Endodermal cell (in vitro differentiated cells): ENCODE results near the gene SIMC1. TPM values are rescaled to one million over a fixed set of nuclear protein-coding genes. Genes with fewer than 3 reads are reported as not detected.

Experiments
- DNase-seq: peaks from one replicate; pipeline ENCODE4 v3.0.0-alpha.2; 2017
- H3K27ac ChIP-seq: 2 replicates; pipeline ENCODE4 v1.5.1; 2013; ENCODE audit warnings: mild to moderate bottlenecking, low read depth, low read length, moderate library complexity
- H3K27me3 ChIP-seq: 2 replicates; pipeline ENCODE4 v1.6.1; 2013; ENCODE audit warnings: mild to moderate bottlenecking, low read length, moderate library complexity; ENCODE audit not compliant: insufficient read depth, control insufficient read depth, poor library complexity, severe bottlenecking
- H3K36me3 ChIP-seq: 2 replicates; pipeline ENCODE4 v1.7.0; 2013; ENCODE audit warnings: mild to moderate bottlenecking, low read length, moderate library complexity; ENCODE audit not compliant: control insufficient read depth, insufficient read depth
- H3K4me1 ChIP-seq: one replicate; pipeline ENCODE4 v1.7.0; 2013; ENCODE audit warnings: low read length; ENCODE audit not compliant: control insufficient read depth, insufficient read depth
- H3K4me3 ChIP-seq: 2 replicates; pipeline ENCODE4 v1.5.1; 2013; ENCODE audit warnings: mild to moderate bottlenecking, low read length, moderate library complexity
- H3K9ac ChIP-seq: 2 replicates; pipeline ENCODE4 v1.6.1; 2013; ENCODE audit warnings: mild to moderate bottlenecking, low read length, moderate library complexity; ENCODE audit not compliant: poor library complexity, severe bottlenecking; ENCODE audit errors: extremely low read depth
- H3K9me3 ChIP-seq: 2 replicates; pipeline ENCODE4 v1.6.1; 2013; ENCODE audit warnings: mild to moderate bottlenecking, low read length, moderate library complexity; ENCODE audit not compliant: control insufficient read depth
- H3K27ac Mint-ChIP-seq: 2 replicates; pipeline ENCODE4 v1.8.0; 2020; ENCODE audit warnings: mixed read lengths
- H3K27me3 Mint-ChIP-seq: 2 replicates; pipeline ENCODE4 v1.8.0; 2021; ENCODE audit warnings: mild to moderate bottlenecking, mixed read lengths; ENCODE audit not compliant: insufficient read depth
- H3K36me3 Mint-ChIP-seq: 2 replicates; pipeline ENCODE4 v1.8.0; 2020; ENCODE audit warnings: low read depth, mixed read lengths
- H3K4me1 Mint-ChIP-seq: 2 replicates; pipeline ENCODE4 v1.8.0; 2020; ENCODE audit warnings: mixed read lengths
- H3K4me3 Mint-ChIP-seq: 2 replicates; pipeline ENCODE4 v1.8.0; 2020; ENCODE audit warnings: mild to moderate bottlenecking, moderate library complexity, mixed read lengths
- H3K9me3 Mint-ChIP-seq: 2 replicates; pipeline ENCODE4 v1.8.0; 2020; ENCODE audit warnings: mild to moderate bottlenecking, mixed read lengths
- CTCF ChIP-seq: fragments of 200-600 bp; sonication (generic); conservative IDR thresholded peaks from 2 replicates; pipeline ENCODE4 v1.5.0; 2021; ENCODE audit warnings: antibody characterized with exemption, mild to moderate bottlenecking
- WGBS, 2 experiments: methylation state at CpG; one replicate each; pipeline versions ENCODE4 v1.1.5 to v1.1.7; 2013; ENCODE audit warnings: missing lambda C conversion rate in 2 of 2, mixed read lengths in 1 of 2; ENCODE audit not compliant: insufficient coverage in 1 of 2, insufficient read length in 1 of 2; 5-methylcytosine and 5-hydroxymethylcytosine counted together
- total RNA-seq, 2 donors: library from RNA; stranded (reverse); fragmentation: NEBNext Ultra II Directional in 1 of 2; extraction: Animal tissue kit (Norgen Biotek cat#: 25700) in 1 of 2; gene quantifications; 2 replicates in 1 of 2; 3 replicates in 1 of 2; pipeline ENCODE4 v1.2.1, GENCODE V29; 2021

The SIMC1 gene
- total RNA-seq, 2 donors from 2014 or later = 23.5 to 35.8 TPM

GRCh38 chr5:176334031-176334770 is 96.0 kb downstream of the SIMC1 start:
- H3K9me3 Mint-ChIP-seq = peaks cover 3% of the 10 kb centered on the region
- no peak for TF ChIP-seq CTCF
- no peaks in the 10 kb centered on the region for H3K27me3 ChIP-seq
- H3K36me3 Mint-ChIP-seq = peaks cover 44% of the 10 kb centered on the region
- no peak overlapping the region for H3K9ac ChIP-seq
- no peaks in the 10 kb centered on the region for H3K9me3 ChIP-seq
- no peaks in the 10 kb centered on the region for H3K4me1 Mint-ChIP-seq
- no peak overlapping the region for H3K27ac Mint-ChIP-seq
- DNase-seq = no peak
- no peaks in the 10 kb centered on the region for H3K4me1 ChIP-seq
- no peaks in the 10 kb centered on the region for H3K27me3 Mint-ChIP-seq
- no peak overlapping the region for H3K4me3 Mint-ChIP-seq
- peaks cover 25% of the 10 kb centered on the region for H3K36me3 ChIP-seq
- no peak overlapping the region for H3K4me3 ChIP-seq
- H3K27ac ChIP-seq = no peak overlapping the region

DNA sequence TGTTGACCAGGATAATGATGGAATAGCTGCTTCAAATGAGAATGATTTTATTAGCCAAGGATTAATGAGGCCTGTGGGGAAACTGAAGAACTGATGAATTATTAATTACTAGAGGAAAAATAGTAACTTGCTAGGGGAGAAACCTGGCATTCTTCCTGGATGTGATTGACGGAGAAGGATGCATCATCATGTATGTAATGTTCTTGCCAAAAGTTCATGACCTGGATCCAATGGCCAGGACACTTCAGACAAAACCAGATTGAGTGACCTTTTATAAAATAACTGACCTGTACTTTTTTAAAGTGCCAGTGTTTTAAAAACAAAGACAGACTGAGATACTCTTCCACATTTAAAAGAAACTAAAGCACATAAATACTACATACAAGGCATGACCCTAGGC is 99.7 kb downstream of the SIMC1 start:
- Mint-ChIP-seq H3K4me3 (no peak overlapping the region), H3K9me3 (no peaks in the 10 kb centered on the region), H3K4me1 (no peaks in the 10 kb centered on the region), H3K36me3 (peaks cover 51% of the 10 kb centered on the region), H3K27me3 (no peaks in the 10 kb centered on the region), H3K27ac (no peak overlapping the region)
- H3K27ac ChIP-seq = no peak overlapping the region
- H3K4me1 ChIP-seq = no peaks in the 10 kb centered on the region
- H3K9ac ChIP-seq = no peak overlapping the region
- H3K4me3 ChIP-seq = no peak overlapping the region
- H3K36me3 ChIP-seq = peaks cover 45% of the 10 kb centered on the region
- no peaks in the 10 kb centered on the region for H3K9me3 ChIP-seq
- TF ChIP-seq CTCF = no peak
- WGBS, 2 experiments = 93 to 100% methylated on average over 1 of the region's 1 CpG
- H3K27me3 ChIP-seq = no peaks in the 10 kb centered on the region
- DNase-seq = no peak

GRCh38 chr5:176339304-176339703 is 101.1 kb downstream of the SIMC1 start:
- Mint-ChIP-seq H3K4me1 (no peaks in the 10 kb centered on the region), H3K27me3 (no peaks in the 10 kb centered on the region), H3K9me3 (no peaks in the 10 kb centered on the region), H3K4me3 (no peak overlapping the region), H3K27ac (no peak overlapping the region), H3K36me3 (peaks cover 49% of the 10 kb centered on the region)
- Histone ChIP-seq H3K4me3 (no peak overlapping the region), H3K36me3 (peaks cover 55% of the 10 kb centered on the region), H3K4me1 (no peaks in the 10 kb centered on the region), H3K9me3 (no peaks in the 10 kb centered on the region), H3K9ac (no peak overlapping the region), H3K27ac (no peak overlapping the region), H3K27me3 (no peaks in the 10 kb centered on the region)
- 90% methylated on average over 5 of the region's 5 CpGs; no CpG with 5 or more reads in 1 of the 2 experiments for WGBS, 2 experiments
- no peak for TF ChIP-seq CTCF
- no peak for DNase-seq
